Heart left ventricle (tissue), 16 donors: ENCODE results near the gene LHFPL3. TPM values are rescaled to one million over a fixed set of nuclear protein-coding genes. Genes with fewer than 3 reads are reported as not detected.

ENCODE experiments used
- ATAC-seq, 4 donors: fragments of 200-7000 bp; cut with Tn5 transposase; one replicate each; pipeline ENCODE4 v1.9.1; 2020 to 2022; ENCODE audit warnings: moderate library complexity in 4 of 4, mild to moderate bottlenecking in 3 of 4, moderate number of reproducible peaks in 1 of 4
- DNase-seq, 5 donors: peaks; one replicate each; pipeline ENCODE4 v3.0.0-alpha.2; 2020
- H3K27ac ChIP-seq, 12 donors: fragments of 200-600 bp; sonication (generic) in 4 of 12; one replicate each; pipeline versions ENCODE4 v1.5.0 to v1.8.0; 2016 to 2022; ENCODE audit warnings: mild to moderate bottlenecking in 2 of 12
- H3K27me3 ChIP-seq, 9 donors: fragments of 200-600 bp; sonication (generic) in 2 of 9; one replicate each; pipeline versions ENCODE4 v1.5.1 to v1.8.0; 2016 to 2022; ENCODE audit warnings: mild to moderate bottlenecking in 3 of 9
- H3K36me3 ChIP-seq, 9 donors: fragments of 200-600 bp; sonication (generic) in 2 of 9; one replicate each; pipeline versions ENCODE4 v1.5.0 to v1.8.0; 2018 to 2022; ENCODE audit warnings: mild to moderate bottlenecking in 2 of 9
- H3K4me1 ChIP-seq, 12 donors: fragments of 200-600 bp; sonication (generic) in 4 of 12; one replicate each; pipeline versions ENCODE4 v1.5.0 to v1.8.0; 2016 to 2022; ENCODE audit warnings: mild to moderate bottlenecking in 3 of 12
- H3K4me3 ChIP-seq, 12 donors: fragments of 200-600 bp; sonication (generic) in 4 of 12; one replicate each; pipeline versions ENCODE4 v1.5.0 to v1.8.0; 2017 to 2022; ENCODE audit warnings: mild to moderate bottlenecking in 9 of 12, moderate library complexity in 4 of 12
- H3K9me3 ChIP-seq, 12 donors: fragments of 200-600 bp; sonication (generic) in 4 of 12; one replicate each; pipeline versions ENCODE4 v1.5.0 to v1.8.0; 2016 to 2022; ENCODE audit warnings: mild to moderate bottlenecking in 1 of 12
- CTCF ChIP-seq, 12 donors: fragments of 200-600 bp; sonication (generic) in 4 of 12; IDR thresholded peaks; one replicate each; pipeline versions ENCODE4 v1.5.0 to v1.8.0; 2018 to 2022; ENCODE audit warnings: antibody characterized with exemption in 12 of 12, mild to moderate bottlenecking in 5 of 12
- POLR2A ChIP-seq, 2 donors: fragments of 450-650 bp; IDR thresholded peaks; one replicate each; pipeline ENCODE4 v1.6.1; 2017; ENCODE audit warnings: antibody characterized with exemption in 2 of 2, mild to moderate bottlenecking in 2 of 2, moderate library complexity in 2 of 2
- WGBS, 4 donors: extraction: QIAGEN DNeasy Blood & Tissue Kit in 2 of 4; methylation state at CpG; one replicate each; pipeline versions ENCODE4 v1.1.5 to v1.1.7; 2013 to 2018; 5-methylcytosine and 5-hydroxymethylcytosine counted together
- intact Hi-C, 10 donors: fragments of 100-400 bp; cut with DNase I; formaldehyde crosslinking; loops; one replicate each; pipeline versions ENCODE4 v1.11.1 to v1.14.2; 2022
- polyA plus RNA-seq, 2 donors: library from polyadenylated mRNA; stranded (reverse); fragments of 200-250 nt; gene quantifications; one replicate each; pipeline ENCODE4 v1.2.3, GENCODE V29; 2013
- total RNA-seq, 9 donors: library from RNA; depleted of rRNA in 2 of 9; stranded (reverse); fragments of >200 nt in 2 of 9; fragmentation: NEBNext Ultra II Directional in 3 of 9; extraction: Animal tissue kit (Norgen Biotek cat#: 25700) in 3 of 9; gene quantifications; one replicate each; pipeline versions ENCODE4 v1.1.0 to v1.2.4, GENCODE V29; 2016 to 2023
- donor health status: ischemic (EF 13 %, LVEDD 7.1; RV severe dilation, severe dysfunction).
- donor health status: healthy with polysubstance abuse.
- donor health status: DM: no; HTN: yes; CAD: no.
- donor health status: DM: no; HTN: no; CAD: no.
- donor health status: ischemic (EF 25% LVEDD 6.9; RV normal size, moderate dysfunction).
- donor health status: ischemic (EF 25% LVEDD 5.7; RV mildly dilated, moderate dysfunction).
- donor health status: healthy.
- donor health status: DM: yes; HTN: yes; CAD: no.
- donor health status: ischemic (EF 35%, LVEDD 5.7; RV mildly dilated, moderate dysfunction).
- donor health status: nonischemic (EF 11% LVEDD 7.7; RV severe dilation, severe dysfunction).
- donor health status: DM: yes; HTN: yes; CAD: no.
- donor health status: PGD.
- donor health status: ischemic (EF 29% LVEDD 5.4; RV normal size, mild dysfunction).
- donor health status: nonischemic (EF 23%, LVEDD 6.1; RV moderate dilation, normal function).

LHFPL3 gene
- total and polyA plus RNA-seq, 11 donors, result not detected

- no peak overlapping the region for H3K27ac ChIP-seq
- no peak for DNase-seq
- H3K4me3 ChIP-seq, result no peak overlapping the region
- H3K27me3 ChIP-seq, result no peaks in the 10 kb centered on the region
- H3K36me3 ChIP-seq, result no peaks in the 10 kb centered on the region
- ATAC-seq, result no peak
- no peaks in the 10 kb centered on the region for H3K9me3 ChIP-seq
- intact Hi-C loops, result loop anchor here in 6 of 10 donors (5.0 to 10.0 kb wide), 6 partner anchors 48 to 560 kb away; no protein-coding TSS in a partner anchor
- no peak for TF ChIP-seq CTCF (IDR thresholded peaks at IDR 0.05)
- no peak for TF ChIP-seq POLR2A (IDR thresholded peaks at IDR 0.05)
- WGBS, 4 donors, result 74 to 80% (median 79%) methylated on average over 6 to 7 of the region's 7 CpGs
- peaks cover 0 to 22% (median 13%) of the 10 kb centered on the region in 12 donors for H3K4me1 ChIP-seq
Measured at GRCh38 chr7:104927055-104927454, 598.7 kb downstream of the LHFPL3 start.

GRCh38 chr7:104928721-104929400 is 600.5 kb downstream of the LHFPL3 start:
- peak in 1 of 4 donors; percentile 8 for ATAC-seq
- TF ChIP-seq CTCF (IDR thresholded peaks at IDR 0.05), result no peak
- no peak for TF ChIP-seq POLR2A (IDR thresholded peaks at IDR 0.05)
- WGBS, 4 donors, result 89 to 97% (median 91%) methylated on average over 6 of the region's 6 CpGs
- Histone ChIP-seq H3K27me3 (no peaks in the 10 kb centered on the region), H3K4me1 (peaks cover 0 to 15% (median 4%) of the 10 kb centered on the region in 12 donors), H3K36me3 (no peaks in the 10 kb centered on the region), H3K9me3 (no peaks in the 10 kb centered on the region), H3K27ac (no peak overlapping the region), H3K4me3 (no peak overlapping the region)
- DNase-seq, result no peak
- intact Hi-C loops, result loop anchor here in 6 of 10 donors (5.0 to 10.0 kb wide), 6 partner anchors 46 to 558 kb away; no protein-coding TSS in a partner anchor

- H3K4me3 ChIP-seq, result no peak overlapping the region
- ATAC-seq (no peak), DNase-seq (no peak)
- TF ChIP-seq POLR2A (IDR thresholded peaks at IDR 0.05) (no peak), CTCF (IDR thresholded peaks at IDR 0.05) (no peak)
- no peaks in the 10 kb centered on the region for H3K27me3 ChIP-seq
- intact Hi-C loops, result loop anchor here in 6 of 10 donors (5.0 to 10.0 kb wide), 6 partner anchors 45 to 557 kb away; no protein-coding TSS in a partner anchor
- WGBS, 4 donors, result 77 to 86% (median 80%) methylated on average over 1 of the region's 1 CpG
- no peaks in the 10 kb centered on the region for H3K36me3 ChIP-seq
- no peaks in the 10 kb centered on the region for H3K9me3 ChIP-seq
- H3K27ac ChIP-seq, result no peak overlapping the region
- H3K4me1 ChIP-seq, result peaks cover 0 to 15% (median 4%) of the 10 kb centered on the region in 12 donors
Measured at GRCh38 chr7:104929921-104930320, 601.5 kb downstream of the LHFPL3 start.

GRCh38 chr7:104931181-104931781 is 602.9 kb downstream of the LHFPL3 start:
- peaks cover 0 to 15% (median 4%) of the 10 kb centered on the region in 12 donors for H3K4me1 ChIP-seq
- 35 to 55% (median 44%) methylated on average over 5 of the region's 5 CpGs for WGBS, 4 donors
- H3K36me3 ChIP-seq, result no peaks in the 10 kb centered on the region
- ATAC-seq (peak in 3 of 4 donors; percentile 26 to 57 (median 40)), DNase-seq (no peak)
- no peak overlapping the region for H3K27ac ChIP-seq
- TF ChIP-seq POLR2A (IDR thresholded peaks at IDR 0.05), result no peak
- TF ChIP-seq CTCF (IDR thresholded peaks at IDR 0.05), result no peak
- no peak overlapping the region for H3K4me3 ChIP-seq
- H3K27me3 ChIP-seq, result no peaks in the 10 kb centered on the region
- no peaks in the 10 kb centered on the region for H3K9me3 ChIP-seq
- intact Hi-C loops, result no loop called here
